ENCODE measurements around the gene NFILZ.

NFILZ gene

GRCh38 chr19:8608941-8609278, 21.5 kb upstream of the NFILZ start:
- TF ChIP-seq, protein P1, sequence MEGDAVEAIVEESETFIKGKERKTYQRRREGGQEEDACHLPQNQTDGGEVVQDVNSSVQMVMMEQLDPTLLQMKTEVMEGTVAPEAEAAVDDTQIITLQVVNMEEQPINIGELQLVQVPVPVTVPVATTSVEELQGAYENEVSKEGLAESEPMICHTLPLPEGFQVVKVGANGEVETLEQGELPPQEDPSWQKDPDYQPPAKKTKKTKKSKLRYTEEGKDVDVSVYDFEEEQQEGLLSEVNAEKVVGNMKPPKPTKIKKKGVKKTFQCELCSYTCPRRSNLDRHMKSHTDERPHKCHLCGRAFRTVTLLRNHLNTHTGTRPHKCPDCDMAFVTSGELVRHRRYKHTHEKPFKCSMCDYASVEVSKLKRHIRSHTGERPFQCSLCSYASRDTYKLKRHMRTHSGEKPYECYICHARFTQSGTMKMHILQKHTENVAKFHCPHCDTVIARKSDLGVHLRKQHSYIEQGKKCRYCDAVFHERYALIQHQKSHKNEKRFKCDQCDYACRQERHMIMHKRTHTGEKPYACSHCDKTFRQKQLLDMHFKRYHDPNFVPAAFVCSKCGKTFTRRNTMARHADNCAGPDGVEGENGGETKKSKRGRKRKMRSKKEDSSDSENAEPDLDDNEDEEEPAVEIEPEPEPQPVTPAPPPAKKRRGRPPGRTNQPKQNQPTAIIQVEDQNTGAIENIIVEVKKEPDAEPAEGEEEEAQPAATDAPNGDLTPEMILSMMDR (IDR thresholded peaks at IDR 0.05) = no peak

DNA sequence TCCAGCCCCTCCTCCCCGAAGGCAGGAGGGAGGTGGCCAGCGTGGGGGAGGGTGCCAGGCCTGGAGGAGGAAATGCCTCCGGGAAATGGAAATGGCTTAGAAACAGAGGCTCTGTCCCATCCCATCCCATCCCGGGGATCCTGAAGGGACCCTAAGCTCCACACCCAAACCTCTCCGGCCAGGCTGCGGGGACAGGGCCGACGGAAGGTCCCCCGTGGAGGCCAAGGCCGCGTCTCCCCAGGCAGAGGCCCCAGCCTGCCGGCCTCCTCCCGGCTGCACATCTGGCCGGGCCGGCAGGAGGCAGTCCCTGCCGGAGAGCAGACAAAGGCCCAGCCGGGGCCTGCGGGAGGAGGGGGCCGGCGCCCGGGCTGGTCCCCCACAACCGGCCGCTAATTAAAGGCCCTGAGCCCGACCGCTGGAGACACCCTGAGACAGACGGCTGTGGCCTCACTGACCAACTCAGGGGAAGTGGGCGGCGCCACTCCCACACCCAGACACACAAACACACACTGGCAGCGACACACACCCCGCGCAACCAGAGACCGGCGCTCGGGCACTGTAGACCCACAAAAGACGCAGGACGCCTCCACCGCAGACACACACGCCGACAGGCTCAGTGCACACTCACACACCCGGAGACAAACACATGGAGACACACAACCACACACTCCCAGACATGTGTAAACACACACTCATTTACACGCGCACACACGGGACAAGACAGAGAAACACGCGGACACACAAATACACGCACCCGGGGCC, 21.0 kb upstream of the NFILZ start:
- TF ChIP-seq, protein P1 (IDR thresholded peaks at IDR 0.05) = no peak

GRCh38 chr19:8610041-8610935, 20.1 kb upstream of the NFILZ start, which contains the start of gene ADAMTS10:
Gene ADAMTS10, minus strand, starts transcription at chr19:8610715. Its CDS starts 5,005 bp downstream, at chr19:8605710.
- TF ChIP-seq, protein P1 (IDR thresholded peaks at IDR 0.05) = no peak

GRCh38 chr19:8610936-8611300, 19.5 kb upstream of the NFILZ start:
- TF ChIP-seq, protein P1 (IDR thresholded peaks at IDR 0.05) = no peak

GRCh38 chr19:8611391-8611876, 19.0 kb upstream of the NFILZ start:
- TF ChIP-seq, protein P1 (IDR thresholded peaks at IDR 0.05) = no peak

DNA sequence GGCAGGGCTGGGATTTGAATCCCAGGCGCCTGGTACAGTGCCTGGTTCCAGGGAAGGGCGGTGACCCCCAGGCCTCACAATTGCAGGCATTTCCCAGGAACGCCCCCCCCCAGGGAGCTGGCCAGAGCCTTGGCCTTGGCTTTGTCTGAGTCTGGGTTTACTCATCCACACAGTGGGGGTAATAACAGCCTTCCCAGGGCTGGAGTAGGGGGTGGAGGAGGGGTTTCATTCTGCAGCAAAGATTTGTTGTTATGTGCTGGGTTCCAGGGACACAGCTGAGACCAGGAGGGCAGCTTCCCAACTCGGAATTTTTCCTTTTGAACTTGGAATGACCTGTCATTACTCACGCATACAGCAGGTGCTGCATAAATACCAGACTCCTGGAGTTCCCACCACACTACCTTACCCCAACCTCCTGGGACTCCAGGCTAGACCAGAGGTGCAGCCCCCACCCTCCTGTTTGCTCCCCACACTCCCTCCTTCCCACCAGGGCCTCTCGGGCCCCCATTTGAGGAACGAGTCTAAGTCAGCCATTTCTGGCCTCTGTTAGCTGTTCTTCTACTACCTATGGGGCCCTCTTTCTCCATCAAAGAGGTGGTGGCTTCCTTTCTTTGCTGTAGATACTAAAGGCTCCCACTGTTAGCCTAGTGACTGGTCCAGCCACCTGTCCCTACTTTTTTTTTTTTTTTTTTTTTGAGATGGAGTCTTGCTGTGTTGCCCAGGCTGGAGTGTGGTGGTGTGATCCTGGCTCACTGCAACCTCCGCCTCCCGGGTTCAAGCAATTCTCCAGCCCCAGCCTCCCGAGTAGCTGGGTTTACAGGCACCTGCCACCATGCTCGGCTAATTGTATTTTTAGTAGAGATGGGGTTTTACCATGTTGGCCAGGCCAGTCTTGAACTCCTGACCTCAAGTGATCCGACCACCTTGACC, 18.3 kb upstream of the NFILZ start:
- TF ChIP-seq, protein P1 (IDR thresholded peaks at IDR 0.05) = no peak

DNA sequence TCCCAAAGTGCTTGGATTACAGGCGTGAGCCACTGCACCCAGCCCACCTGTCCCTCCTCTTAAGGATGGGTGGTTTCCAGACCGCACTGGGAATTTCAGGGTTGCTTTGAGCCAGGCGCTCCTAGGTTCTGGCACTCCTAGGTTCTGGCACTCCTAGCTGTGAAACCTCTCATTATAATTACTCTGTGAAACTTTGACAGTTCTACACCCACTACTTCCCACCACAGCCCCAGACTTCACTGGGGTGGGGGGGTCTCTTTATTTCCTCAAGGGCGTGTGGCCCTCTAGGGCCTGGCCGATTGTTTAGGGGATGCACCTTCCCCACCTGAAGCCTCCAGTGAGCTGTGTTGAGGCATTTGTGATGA, 17.6 kb upstream of the NFILZ start:
- TF ChIP-seq, protein P1 (IDR thresholded peaks at IDR 0.05) = no peak

Measured in LNCAP (cell line).